RWPE1 (cell line): Measurements from ENCODE around the gene GEMIN8.
A peak's percentile ranks its signal among the peaks of the same experiment; 100 is the strongest.

ENCODE experiments used
- CTCF ChIA-PET: fragments of 350-600 bp; sonication (Branson Sonifier 250); formaldehyde crosslinking; extraction: SDS; loops from one replicate; lab custom pipeline; 2021; lab: Yijun Ruan, JAX
- POLR2A ChIA-PET: fragments of 400-600 bp; formaldehyde crosslinking; extraction: SDS; loops from one replicate; lab custom pipeline; 2020; ENCODE audit warnings: antibody characterized with exemption; ENCODE audit not compliant: low non-redundant PET; lab: Yijun Ruan, JAX
- DNase-seq: peaks from one replicate; pipeline ENCODE4 v3.0.0; 2012; ENCODE audit warnings: low spot score
- H3K27ac ChIP-seq: fragments of 450-650 bp; 2 replicates; pipeline ENCODE4 v1.5.1; 2017
- CTCF ChIP-seq: fragments of 450-650 bp; conservative IDR thresholded peaks from 2 replicates; pipeline ENCODE4 v1.5.1; 2017; ENCODE audit warnings: low read depth, mild to moderate bottlenecking

Gene GEMIN8

GRCh38 chrX:14062524-14062923 lies 32.8 kb upstream of the GEMIN8 start:
- H3K27ac ChIP-seq = no peak overlapping the region
- CTCF ChIA-PET = no interaction called here
- TF ChIP-seq CTCF = no peak
- POLR2A ChIA-PET = no interaction called here
- DNase-seq = no peak

GRCh38 chrX:14056206-14056605 lies 26.5 kb upstream of the GEMIN8 start:
- no peak for TF ChIP-seq CTCF
- no peak for DNase-seq
- ChIA-PET CTCF (no interaction called here), POLR2A (no interaction called here)
- H3K27ac ChIP-seq = no peak overlapping the region

- no peak overlapping the region for H3K27ac ChIP-seq
- CTCF ChIA-PET = interaction anchor here (0.7 kb wide), 1 partner anchor 1233 kb away, joined by 8 read pairs; no protein-coding TSS in a partner anchor
- POLR2A ChIA-PET = no interaction called here
- no peak for TF ChIP-seq CTCF
- no peak for DNase-seq
These were observed 21.7 kb upstream of the GEMIN8 start for GRCh38 chrX:14051416-14051815.

GRCh38 chrX:14050709-14051108 lies 21.0 kb upstream of the GEMIN8 start:
- TF ChIP-seq CTCF = no peak
- POLR2A ChIA-PET = no interaction called here
- no peak overlapping the region for H3K27ac ChIP-seq
- DNase-seq = no peak
- CTCF ChIA-PET = no interaction called here

- ChIA-PET CTCF (no interaction called here), POLR2A (no interaction called here)
- no peak for DNase-seq
- TF ChIP-seq CTCF = no peak
- H3K27ac ChIP-seq = no peak overlapping the region
These were observed 13.5 kb upstream of the GEMIN8 start for GRCh38 chrX:14043209-14043608.

GRCh38 chrX:14039344-14039743 lies 9.7 kb upstream of the GEMIN8 start:
- CTCF ChIA-PET = interaction anchor here (0.7 to 0.8 kb wide), 2 partner anchors 10 to 1203 kb away, joined by 3 to 4 read pairs; partner anchors contain the start of gene GEMIN8
- peak; percentile 53 for TF ChIP-seq CTCF
- peak; percentile 20 for DNase-seq

More at GRCh38 chrX:14039344-14039743, 9.7 kb upstream of the GEMIN8 start:
- POLR2A ChIA-PET = no interaction called here
- no peak overlapping the region for H3K27ac ChIP-seq
